GM13977 (cell line): Measurements from ENCODE around the gene TMF1.

ENCODE experiments used
- DNase-seq: peaks from one replicate; pipeline ENCODE4 v3.0.0; 2012; ENCODE audit warnings: low spot score
- CTCF ChIP-seq: IDR thresholded peaks from 2 replicates; pipeline ENCODE4 v1.5.1; 2012; ENCODE audit warnings: mild to moderate bottlenecking, control low read depth; ENCODE audit not compliant: insufficient read depth; ENCODE audit errors: extremely low read depth, missing control alignments
- in situ Hi-C: fragments of 300-500 bp; cut with MboI; formaldehyde crosslinking; loops from one replicate; pipeline ENCODE4 v1.12.0; 2022; ENCODE audit warnings: low sequenced_read_pairs, low pct_unique_long_range_greater_than_20kb, mixed read lengths, inconsistent platforms; ENCODE audit not compliant: unreplicated experiment

TMF1 gene

GRCh38 chr3:69079269-69080159, 27.4 kb upstream of the TMF1 start:
- DNase-seq, result no peak
- TF ChIP-seq CTCF, result no peak
- in situ Hi-C loops, result no loop called here

GRCh38 chr3:69072928-69073327, 20.8 kb upstream of the TMF1 start:
- in situ Hi-C loops, result no loop called here
- DNase-seq, result no peak
- no peak for TF ChIP-seq CTCF

DNA sequence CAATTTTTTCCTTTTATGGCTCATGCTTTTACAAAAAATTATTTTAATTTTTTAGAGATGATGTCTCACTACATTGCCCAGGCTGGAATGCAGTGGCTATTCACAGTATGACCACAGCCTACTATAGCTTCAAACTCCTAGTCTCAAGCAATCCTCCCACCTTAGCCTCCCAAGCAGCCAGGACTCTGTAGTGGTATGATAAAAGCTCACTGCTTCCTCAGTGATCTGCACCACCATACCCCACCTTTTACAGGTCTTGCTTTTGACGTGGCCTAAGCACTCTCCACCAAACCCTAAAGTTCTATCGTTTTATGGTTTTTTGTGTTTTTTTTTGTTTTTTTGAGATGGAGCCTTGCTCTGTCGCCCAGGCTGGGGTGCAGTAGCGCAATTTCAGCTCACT, 14.0 kb upstream of the TMF1 start:
- no peak for DNase-seq
- in situ Hi-C loops, result no loop called here
- TF ChIP-seq CTCF, result no peak

GRCh38 chr3:69065318-69065964, 13.3 kb upstream of the TMF1 start:
- in situ Hi-C loops, result no loop called here
- DNase-seq, result no peak
- no peak for TF ChIP-seq CTCF

- DNase-seq, result no peak
- in situ Hi-C loops, result no loop called here
- no peak for TF ChIP-seq CTCF
These were observed 11.5 kb upstream of the TMF1 start for GRCh38 chr3:69063636-69064035.

GRCh38 chr3:69059688-69060087, 7.6 kb upstream of the TMF1 start:
- no peak for TF ChIP-seq CTCF
- in situ Hi-C loops, result no loop called here
- no peak for DNase-seq
